HG02970 (cell line): ENCODE measurements around the gene STEAP4.

Source experiments
- ATAC-seq: cut with Tn5 transposase; IDR thresholded peaks from one replicate; pipeline ENCODE4 v1.9.1; 2021; ENCODE audit warnings: mild to moderate bottlenecking, moderate library complexity, moderate number of reproducible peaks; ENCODE audit not compliant: unreplicated experiment, low FRiP score

STEAP4 gene

GRCh38 chr7:88306590-88307048, at the start of gene STEAP4:
Gene STEAP4, minus strand, starts transcription at chr7:88306894. Its CDS starts 22,625 bp downstream, at chr7:88284269.
- ATAC-seq = no peak

GRCh38 chr7:88355011-88355410, 48.3 kb upstream of the STEAP4 start:
- ATAC-seq = no peak

DNA sequence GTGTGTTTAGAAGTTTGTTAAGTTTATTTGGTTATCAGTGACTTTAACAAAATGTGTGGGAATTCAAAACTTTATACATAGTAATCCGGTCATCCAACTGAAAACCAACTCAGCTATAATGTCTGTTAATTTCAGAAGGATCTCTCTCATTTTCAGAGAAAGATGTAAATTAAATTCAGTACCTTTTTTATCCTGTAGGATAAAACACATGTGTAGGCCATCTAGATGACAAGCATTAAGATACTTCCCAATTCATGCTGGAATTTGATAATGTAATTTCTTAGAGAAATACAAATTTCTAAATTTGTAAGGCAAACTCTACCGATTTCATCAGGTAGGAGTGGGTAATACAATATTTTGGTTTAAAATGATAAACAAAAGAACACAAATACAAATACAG, 43.4 kb upstream of the STEAP4 start:
- no peak for ATAC-seq

DNA sequence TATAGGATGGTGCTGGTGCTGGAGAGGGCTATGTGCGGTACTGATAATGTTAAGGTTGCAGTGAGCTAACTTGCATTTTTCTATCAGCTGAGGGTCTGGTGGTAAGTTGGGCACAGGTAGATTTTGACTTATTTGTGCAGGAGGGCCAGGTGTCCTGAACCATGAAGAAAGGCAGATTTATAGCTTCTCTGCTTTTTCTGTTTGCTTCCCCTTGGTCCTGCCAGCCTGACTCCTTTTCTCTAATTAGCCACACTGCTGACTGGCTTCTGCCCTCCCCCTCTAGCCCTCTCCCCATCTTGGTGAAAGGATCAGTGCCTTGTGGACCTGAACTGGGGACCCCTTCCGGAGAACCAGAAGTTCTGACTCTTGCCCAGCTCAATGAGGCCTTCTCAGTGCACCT, 40.8 kb upstream of the STEAP4 start:
- ATAC-seq = no peak

- ATAC-seq = no peak
Observed at GRCh38 chr7:88347090-88347489, 40.4 kb upstream of the STEAP4 start.

DNA sequence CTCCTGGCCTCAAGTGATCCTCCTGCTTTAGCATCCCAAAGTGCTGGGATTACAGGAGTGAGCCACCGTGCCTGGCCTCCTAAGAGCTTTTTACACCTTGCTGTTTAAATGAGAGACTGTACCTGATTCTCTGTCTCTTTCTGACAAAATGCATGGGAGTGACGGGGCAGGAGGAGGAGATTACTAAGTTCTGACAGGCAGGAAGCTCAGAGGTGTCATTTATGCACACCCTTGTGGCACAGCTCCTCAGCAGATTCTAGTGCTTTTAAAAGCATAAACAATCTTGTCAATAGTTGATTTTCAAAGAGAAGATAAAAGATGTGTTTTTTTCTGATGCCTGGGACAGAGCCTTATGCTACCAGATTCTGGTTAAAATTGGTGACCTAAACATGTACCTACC, 39.7 kb upstream of the STEAP4 start:
- ATAC-seq = no peak

DNA sequence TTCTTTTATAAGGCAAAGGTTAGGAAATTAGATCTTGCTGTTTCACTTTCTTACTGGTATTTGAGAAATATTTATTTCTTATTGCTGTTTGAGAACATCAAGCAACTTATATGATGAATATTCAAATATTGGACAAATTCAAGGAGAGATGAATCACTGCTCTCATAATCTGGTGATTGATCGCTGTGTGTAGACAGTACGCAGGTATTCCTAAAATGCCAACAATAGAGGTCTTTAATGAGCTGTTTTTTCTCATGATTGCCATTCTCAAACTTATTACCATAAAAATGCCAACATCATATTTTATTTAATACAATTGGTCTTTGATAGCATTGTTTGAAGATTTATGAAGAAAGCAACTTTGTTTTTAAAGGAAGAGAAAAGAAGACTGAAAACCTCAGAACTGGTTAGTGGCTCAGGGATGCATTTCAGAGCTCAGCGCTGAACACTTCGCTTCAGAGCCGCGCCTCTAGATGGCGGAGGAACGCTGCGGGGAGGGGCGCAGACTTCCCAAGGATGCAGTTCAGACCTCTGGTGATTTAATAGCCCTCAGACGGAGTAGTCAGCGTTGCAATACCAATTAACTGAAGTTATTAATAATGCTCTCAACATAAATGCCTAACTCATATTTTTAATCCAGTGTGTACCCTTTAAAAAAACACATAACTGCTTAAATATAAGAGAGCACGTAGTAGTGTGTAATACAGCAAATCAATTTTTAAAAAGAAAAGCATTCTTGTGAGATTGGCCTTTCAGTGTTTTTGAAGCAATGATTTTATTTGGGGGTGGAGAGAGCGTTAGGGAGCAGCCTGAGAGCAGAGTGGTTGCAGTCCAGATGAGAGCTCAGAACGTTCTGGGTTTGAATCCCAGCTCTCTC, 38.5 kb upstream of the STEAP4 start:
- no peak for ATAC-seq

DNA sequence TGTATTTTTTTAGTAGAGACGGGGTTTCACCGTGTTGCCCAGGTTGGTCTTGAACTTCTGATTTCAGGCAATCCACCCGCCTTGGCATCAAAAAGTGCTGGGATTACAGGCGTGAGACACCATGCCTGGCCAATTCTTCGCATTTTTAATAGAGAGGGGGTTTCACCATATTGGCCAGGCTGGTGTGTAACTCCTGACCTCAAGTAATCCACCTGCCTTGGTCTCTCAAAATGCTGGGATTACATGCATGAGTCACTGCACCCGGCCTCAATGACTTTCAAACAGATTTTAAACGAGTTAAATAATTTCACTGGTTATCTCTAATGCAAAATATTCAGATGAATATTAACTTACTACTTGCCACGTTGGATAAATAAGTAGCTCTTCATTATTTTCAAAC, 37.6 kb upstream of the STEAP4 start:
- no peak for ATAC-seq

GRCh38 chr7:88339195-88339922, 32.7 kb upstream of the STEAP4 start:
- ATAC-seq = no peak

DNA sequence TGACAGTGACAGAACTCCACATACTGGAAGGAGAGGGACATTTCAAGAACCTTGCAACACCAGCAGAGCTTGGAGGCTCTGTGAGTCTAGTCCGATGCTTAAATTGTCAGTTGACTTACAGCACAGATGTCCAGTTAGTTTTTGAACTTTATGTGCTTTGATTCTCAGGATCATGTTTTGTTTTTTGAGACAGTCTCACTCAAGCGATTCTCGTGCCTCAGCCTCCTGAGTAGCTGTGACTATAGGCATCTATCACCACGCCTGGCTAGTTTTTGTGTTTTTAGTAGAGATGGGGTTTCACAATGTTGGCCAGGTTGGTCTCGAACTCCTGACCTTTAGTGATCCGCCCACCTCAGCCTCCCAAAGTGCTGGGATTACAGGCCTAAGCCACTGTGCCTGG, 31.8 kb upstream of the STEAP4 start:
- ATAC-seq = no peak

DNA sequence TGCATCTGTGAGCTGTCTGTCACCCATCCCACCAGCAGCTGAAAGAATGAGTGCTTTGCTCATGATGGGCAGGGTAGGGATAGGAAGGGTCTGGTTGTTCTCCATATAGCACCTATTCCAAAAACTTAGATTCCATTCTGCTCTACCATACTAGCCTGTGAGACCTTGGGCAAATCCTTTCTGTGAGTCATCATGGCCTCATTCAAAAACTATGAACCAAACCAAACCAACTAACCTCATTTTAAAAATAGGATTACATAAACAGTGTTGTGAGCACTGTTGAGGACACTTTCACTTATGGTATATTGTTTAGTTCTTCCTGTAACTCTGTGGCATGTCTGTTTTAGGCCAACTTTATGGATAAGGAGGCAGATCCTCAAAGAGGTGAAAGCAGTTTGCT, 30.9 kb upstream of the STEAP4 start:
- ATAC-seq = no peak

GRCh38 chr7:88331322-88331721, 24.6 kb upstream of the STEAP4 start:
- ATAC-seq = no peak

DNA sequence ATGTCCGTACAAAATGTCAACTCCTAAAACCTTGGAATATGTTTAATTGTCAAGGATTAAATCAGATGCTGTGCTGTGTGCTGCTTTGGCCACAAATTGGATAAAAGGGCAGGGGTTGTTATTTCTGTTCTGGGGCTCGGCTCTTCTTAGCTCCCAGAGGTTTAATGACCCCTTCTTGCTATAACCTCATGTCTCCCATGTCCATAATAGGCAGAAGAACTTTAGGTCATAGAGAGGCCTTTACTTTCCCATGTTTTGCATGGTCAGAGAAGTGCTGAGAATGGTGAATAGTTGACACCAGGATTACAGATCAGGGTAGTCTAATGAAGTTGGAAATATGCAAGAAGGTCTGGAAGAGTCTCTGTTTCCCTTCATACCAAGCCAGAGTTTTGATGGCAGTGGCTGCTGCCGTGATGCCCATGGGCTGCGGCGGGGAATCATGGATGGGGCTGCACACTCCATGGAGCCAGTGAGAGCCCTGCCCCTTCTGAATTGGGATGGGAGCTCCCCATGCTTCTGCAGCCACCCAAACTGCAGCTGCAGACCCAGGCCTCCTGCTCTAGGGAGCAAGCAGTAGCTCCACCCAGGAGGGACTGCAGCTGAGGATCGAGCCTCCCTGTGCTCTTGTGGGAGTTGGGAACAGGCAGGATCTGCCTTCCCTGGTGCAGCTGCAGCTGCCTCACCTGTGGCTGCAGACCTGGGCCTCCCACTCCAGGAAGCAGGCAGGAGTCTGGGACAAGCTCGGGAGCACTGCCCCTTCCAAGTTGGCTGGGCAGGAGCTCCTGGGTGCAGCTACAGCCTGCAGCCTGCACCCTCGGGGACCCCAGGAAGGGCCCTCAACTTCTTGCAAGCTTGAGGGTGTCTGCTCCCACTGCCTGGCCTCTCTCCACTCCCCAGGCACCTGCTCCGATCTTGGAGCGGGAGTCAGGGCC, 23.1 kb upstream of the STEAP4 start:
- ATAC-seq = no peak

DNA sequence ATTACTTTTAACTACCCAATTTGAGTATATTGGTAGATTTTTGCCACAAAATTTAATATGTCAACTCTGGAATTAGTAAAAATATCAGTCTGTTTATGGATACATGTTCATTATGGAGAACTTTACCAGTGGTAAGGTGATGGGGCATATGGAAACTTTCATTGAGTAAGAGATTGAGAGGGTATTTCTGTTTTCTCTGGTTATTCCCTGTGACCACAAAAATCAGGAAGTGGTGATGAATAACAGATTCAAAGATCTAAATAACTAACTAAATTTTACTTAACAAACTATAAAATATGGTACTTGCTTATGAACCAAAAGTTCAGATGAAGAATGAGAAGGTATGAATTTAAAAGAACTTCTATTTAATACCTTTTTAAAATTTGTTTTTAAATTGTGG, 22.1 kb upstream of the STEAP4 start:
- ATAC-seq = no peak

DNA sequence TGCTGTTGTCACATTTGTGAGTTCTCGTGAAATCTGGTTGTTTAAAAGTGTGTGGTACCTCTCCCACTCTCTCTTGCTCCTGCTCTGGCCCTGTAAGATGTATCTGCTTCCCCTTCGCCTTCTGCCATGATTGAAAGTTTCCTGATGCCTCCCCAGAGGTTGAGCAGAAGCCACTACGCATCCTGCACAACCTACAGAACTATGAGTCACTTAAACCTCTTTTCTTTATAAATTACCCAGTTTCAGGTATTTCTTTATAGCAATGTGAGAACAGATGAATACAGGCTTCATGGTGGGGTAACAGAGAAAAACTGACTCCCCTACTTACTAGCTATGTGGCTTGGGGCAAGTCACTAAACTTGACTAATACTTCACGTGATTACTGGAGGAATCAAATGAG, 18.0 kb upstream of the STEAP4 start:
- ATAC-seq = no peak

DNA sequence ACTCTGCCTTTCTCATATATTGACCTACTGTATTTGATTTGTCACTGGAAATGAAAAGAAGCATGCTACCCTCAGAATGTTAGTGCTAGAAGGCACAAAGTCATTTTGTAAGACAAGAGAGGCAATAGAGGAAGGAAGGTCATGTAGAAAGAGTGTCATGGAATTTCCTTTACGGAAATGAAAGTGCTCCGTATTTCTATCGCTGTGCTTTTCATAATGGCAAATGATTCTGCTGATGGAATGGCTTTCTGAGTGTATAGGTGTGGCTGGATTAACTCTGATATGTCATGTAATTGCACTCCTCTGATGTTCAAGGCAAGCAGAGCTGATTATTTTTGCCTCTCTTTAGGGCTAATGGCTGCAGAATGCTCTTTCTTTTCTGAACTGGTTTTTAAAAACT, 15.5 kb upstream of the STEAP4 start:
- ATAC-seq = no peak

DNA sequence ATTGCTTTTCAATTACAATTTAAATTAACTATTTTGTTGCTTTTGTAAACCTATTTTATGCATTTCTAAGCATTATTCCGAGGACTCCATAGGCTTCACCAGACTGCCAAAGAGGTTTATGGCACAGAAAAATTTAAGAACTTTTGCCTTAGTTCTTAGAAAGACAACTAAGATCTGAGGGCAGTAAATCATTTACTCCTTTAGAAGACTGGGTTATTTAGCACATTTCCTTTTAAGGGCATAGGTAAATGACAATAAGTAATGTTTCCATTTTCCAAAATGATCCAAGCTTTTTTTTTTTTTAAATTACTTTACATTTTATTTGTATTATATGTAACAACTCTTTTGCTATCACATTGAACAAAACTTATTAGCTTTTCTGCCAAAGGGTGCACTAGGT, 15.0 kb upstream of the STEAP4 start:
- no peak for ATAC-seq

GRCh38 chr7:88318196-88318595, 11.5 kb upstream of the STEAP4 start:
- ATAC-seq = no peak

DNA sequence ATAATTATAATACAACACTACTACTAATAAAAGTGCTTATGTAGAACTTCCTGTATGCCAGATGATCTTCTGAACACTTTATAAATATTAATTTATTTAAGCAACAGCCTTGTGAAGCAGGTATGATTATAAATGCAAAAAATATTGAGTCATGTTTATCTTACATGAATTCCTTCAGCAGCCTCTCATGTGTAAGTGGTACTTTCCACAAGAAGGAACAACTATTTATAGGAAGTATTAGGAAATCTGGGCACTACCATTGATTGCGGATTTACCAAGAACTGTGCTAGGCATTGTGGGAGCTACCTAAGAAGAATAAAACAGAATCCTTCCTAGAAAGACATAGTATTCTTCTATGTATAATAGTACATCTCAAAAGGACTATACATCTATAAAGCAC, 10.7 kb upstream of the STEAP4 start:
- ATAC-seq = no peak

DNA sequence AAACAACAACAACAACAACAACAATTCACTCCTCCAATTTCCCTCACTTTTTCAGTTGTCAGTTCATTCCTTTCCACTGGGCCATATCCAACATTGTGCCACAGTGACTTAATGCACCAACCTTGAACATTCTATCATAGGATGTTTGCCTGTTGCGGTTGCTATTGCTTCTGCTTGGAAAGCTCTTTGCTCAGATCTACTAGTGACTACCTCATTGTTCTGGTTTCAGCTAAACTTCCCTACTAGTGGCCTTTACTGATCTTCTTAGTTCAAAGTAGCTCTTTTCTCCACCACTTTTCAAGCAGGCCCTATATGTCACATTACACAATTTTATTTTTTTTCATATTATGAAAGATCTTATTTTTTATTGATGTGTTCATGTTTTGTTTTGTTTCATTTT, 9.8 kb upstream of the STEAP4 start:
- no peak for ATAC-seq

GRCh38 chr7:88315522-88315921, 8.8 kb upstream of the STEAP4 start:
- ATAC-seq = no peak
